IMR-90 (cell line): ENCODE results near the gene ZNF862. TPM values are rescaled to one million over a fixed set of nuclear protein-coding genes. Genes with fewer than 3 reads are reported as not detected.

Experiments used
- ATAC-seq: fragments of 200-7000 bp; cut with Tn5 transposase; 2 replicates; pipeline ENCODE4 v1.9.1; 2020; ENCODE audit warnings: low read depth, mild to moderate bottlenecking, moderate library complexity
- BruUV-seq: library from RNA; stranded (reverse); fragments of 400-500 nt; replicated peaks from 2 replicates; lab custom pipeline; 2021; lab: Mats Ljungman, UMichigan
- CTCF ChIA-PET: fragments of 300-600 bp; formaldehyde crosslinking; extraction: SDS; loops from one replicate; lab custom pipeline; 2021; ENCODE audit warnings: antibody characterized with exemption; lab: Yijun Ruan, JAX
- POLR2A ChIA-PET: fragments of 300-600 bp; sonication (Branson Sonifier 250); formaldehyde crosslinking; loops from one replicate; lab custom pipeline; 2022; ENCODE audit warnings: antibody characterized with exemption; ENCODE audit not compliant: unreplicated experiment; lab: Charles Lee
- DNase-seq: peaks from one replicate; pipeline ENCODE4 v3.0.0; 2013
- H2AFZ ChIP-seq: replicated peaks from 2 replicates; pipeline ENCODE3; 2013; ENCODE audit warnings: low read length, mild to moderate bottlenecking; ENCODE audit not compliant: poor library complexity
- H2AK5ac ChIP-seq: 2 replicates; pipeline ENCODE4 v1.6.1; 2013; ENCODE audit warnings: low read depth, low read length, inconsistent platforms
- H2AK9ac ChIP-seq: replicated peaks from 2 replicates; pipeline ENCODE3; 2013; ENCODE audit warnings: mild to moderate bottlenecking, low read depth, low read length, moderate library complexity; ENCODE audit not compliant: poor library complexity
- H2BK120ac ChIP-seq: 2 replicates; pipeline ENCODE4 v1.6.1; 2013; ENCODE audit warnings: low read depth, low read length, inconsistent platforms
- H2BK15ac ChIP-seq: 3 replicates; pipeline ENCODE4 v1.6.1; 2013; ENCODE audit warnings: low read depth, low read length, inconsistent platforms
- H2BK20ac ChIP-seq: 2 replicates; pipeline ENCODE4 v1.6.1; 2013; ENCODE audit warnings: low read depth, mild to moderate bottlenecking, inconsistent platforms, low read length, moderate library complexity
- H2BK5ac ChIP-seq: 2 replicates; pipeline ENCODE4 v1.6.1; 2013; ENCODE audit warnings: mild to moderate bottlenecking, low read depth, low read length, inconsistent platforms; ENCODE audit not compliant: poor library complexity, severe bottlenecking
- H3K14ac ChIP-seq: replicated peaks from 2 replicates; pipeline ENCODE4 v1.6.1; 2013; ENCODE audit warnings: low read depth, low read length, inconsistent platforms
- H3K18ac ChIP-seq: 2 replicates; pipeline ENCODE4 v1.6.1; 2013; ENCODE audit warnings: low read depth, low read length, control low read depth
- H3K23ac ChIP-seq: 2 replicates; pipeline ENCODE4 v1.6.1; 2013; ENCODE audit warnings: low read depth, low read length, inconsistent platforms
- H3K27ac ChIP-seq: 2 replicates; pipeline ENCODE4 v1.5.1; 2013; ENCODE audit warnings: mild to moderate bottlenecking, control low read depth, low read length; ENCODE audit not compliant: insufficient read depth
- H3K27me3 ChIP-seq: 2 replicates; pipeline ENCODE4 v1.6.1; 2013; ENCODE audit warnings: low read length; ENCODE audit not compliant: control insufficient read depth, insufficient read depth
- H3K36me3 ChIP-seq: 2 replicates; pipeline ENCODE4 v1.6.1; 2013; ENCODE audit warnings: low read length, mixed read lengths; ENCODE audit not compliant: control insufficient read depth, insufficient read depth
- H3K4ac ChIP-seq: 2 replicates; pipeline ENCODE4 v1.6.1; 2013; ENCODE audit warnings: low read depth, low read length, inconsistent platforms
- H3K4me1 ChIP-seq: 2 replicates; pipeline ENCODE4 v1.6.1; 2013; ENCODE audit warnings: low read length, mixed read lengths; ENCODE audit not compliant: control insufficient read depth, insufficient read depth
- H3K4me2 ChIP-seq: 2 replicates; pipeline ENCODE4 v1.6.1; 2013; ENCODE audit warnings: low read depth, mild to moderate bottlenecking, control low read depth, low read length, moderate library complexity
- H3K4me3 ChIP-seq: 2 replicates; pipeline ENCODE4 v1.5.1; 2013; ENCODE audit warnings: low read depth, mild to moderate bottlenecking, control low read depth, low read length, moderate library complexity; ENCODE audit not compliant: insufficient read depth
- H3K56ac ChIP-seq: 2 replicates; pipeline ENCODE4 v1.6.1; 2013; ENCODE audit warnings: low read length, inconsistent platforms; ENCODE audit not compliant: insufficient read depth; ENCODE audit errors: extremely low read depth
- H3K79me1 ChIP-seq, 2 experiments: 2 replicates each; pipeline ENCODE4 v1.6.1; 2013; ENCODE audit warnings: low read length in 2 of 2, inconsistent platforms in 1 of 2, low read depth in 1 of 2
- H3K9ac ChIP-seq: 2 replicates; pipeline ENCODE4 v1.6.1; 2013; ENCODE audit warnings: low read depth, low read length, control low read depth
- H3K9me1 ChIP-seq: 2 replicates; pipeline ENCODE4 v1.6.1; 2013; ENCODE audit warnings: low read length, inconsistent platforms; ENCODE audit not compliant: insufficient read depth
- H3K9me3 ChIP-seq: 2 replicates; pipeline ENCODE4 v1.6.1; 2013; ENCODE audit warnings: low read length; ENCODE audit not compliant: control insufficient read depth, insufficient read depth
- H4K20me1 ChIP-seq: 2 replicates; pipeline ENCODE4 v1.6.1; 2013; ENCODE audit warnings: low read length, inconsistent platforms; ENCODE audit not compliant: insufficient read depth
- H4K5ac ChIP-seq: 2 replicates; pipeline ENCODE4 v1.6.1; 2013; ENCODE audit warnings: mild to moderate bottlenecking, low read depth, low read length, control low read depth
- H4K8ac ChIP-seq, 2 experiments: 2 replicates each; pipeline ENCODE4 v1.6.1; 2013; ENCODE audit warnings: low read depth in 2 of 2, low read length in 2 of 2, control low read depth in 1 of 2, inconsistent platforms in 1 of 2
- H4K91ac ChIP-seq: 2 replicates; pipeline ENCODE4 v1.6.1; 2013; ENCODE audit warnings: low read depth, low read length, inconsistent platforms; ENCODE audit not compliant: insufficient read depth
- BHLHE40 ChIP-seq: fragments of 150-350 bp; IDR thresholded peaks from 2 replicates; pipeline ENCODE4 v1.6.1; 2016; ENCODE audit warnings: mild to moderate bottlenecking, low read depth, low read length
- CHD1 ChIP-seq: IDR thresholded peaks from 2 replicates; pipeline ENCODE4 v1.6.1; 2012; ENCODE audit warnings: low read depth, low read length, improper control_type of control experiment
- MAFK ChIP-seq: IDR thresholded peaks from 2 replicates; pipeline ENCODE4 v1.6.1; 2012; ENCODE audit warnings: low read depth, low read length, improper control_type of control experiment
- NFE2L2 ChIP-seq: fragments of 150-350 bp; IDR thresholded peaks from 2 replicates; pipeline ENCODE4 v1.6.1; 2016; ENCODE audit warnings: low read depth, mild to moderate bottlenecking, low read length
- RFX5 ChIP-seq: IDR thresholded peaks from 2 replicates; pipeline ENCODE4 v1.8.0; 2012; ENCODE audit warnings: low read depth, mild to moderate bottlenecking, low read length, moderate library complexity
- USF2 ChIP-seq: fragments of 150-350 bp; IDR thresholded peaks from 2 replicates; pipeline ENCODE4 v1.6.1; 2017; ENCODE audit warnings: mild to moderate bottlenecking, antibody characterized with exemption, low read length, low read depth
- WGBS, 2 experiments: methylation state at CpG; one replicate each; pipeline versions ENCODE4 v1.1.5 to v1.1.7; 2013; ENCODE audit warnings: missing lambda C conversion rate in 2 of 2; ENCODE audit not compliant: insufficient read length in 1 of 2; ENCODE audit errors: extremely low coverage in 2 of 2; 5-methylcytosine and 5-hydroxymethylcytosine counted together
- dilution Hi-C: fragments of 300-500 bp; cut with HindIII; formaldehyde crosslinking; loops from one replicate; pipeline ENCODE4 v1.14.3; 2018; ENCODE audit warnings: low sequenced_read_pairs; ENCODE audit not compliant: unreplicated experiment
- in situ Hi-C: fragments of 300-500 bp; cut with MboI; formaldehyde crosslinking; loops from 3 replicates; pipeline ENCODE4 v1.14.3; 2019; ENCODE audit warnings: low sequenced_read_pairs, inconsistent platforms, mixed read lengths
- intact Hi-C: fragments of 100-400 bp; cut with micrococcal nuclease; formaldehyde crosslinking; loops from 2 replicates; pipeline ENCODE4 v1.10.0; 2022
- polyA plus RNA-seq, 3 experiments: library from polyadenylated mRNA; depleted of rRNA; stranded (reverse); fragments of >200 nt; gene quantifications; 2 replicates each; pipeline ENCODE4 v1.2.3, GENCODE V29; 2012; ENCODE audit warnings: low replicate concordance in 1 of 3
- total RNA-seq: library from RNA; depleted of rRNA; stranded (reverse); fragments of >200 nt; gene quantifications from 2 replicates; pipeline ENCODE4 v1.2.3, GENCODE V29; 2012

ZNF862 gene
- total and polyA plus RNA-seq, 2 of the 4 experiments (the other 2 are of a cell fraction) = 5.9 to 10.8 TPM

DNA sequence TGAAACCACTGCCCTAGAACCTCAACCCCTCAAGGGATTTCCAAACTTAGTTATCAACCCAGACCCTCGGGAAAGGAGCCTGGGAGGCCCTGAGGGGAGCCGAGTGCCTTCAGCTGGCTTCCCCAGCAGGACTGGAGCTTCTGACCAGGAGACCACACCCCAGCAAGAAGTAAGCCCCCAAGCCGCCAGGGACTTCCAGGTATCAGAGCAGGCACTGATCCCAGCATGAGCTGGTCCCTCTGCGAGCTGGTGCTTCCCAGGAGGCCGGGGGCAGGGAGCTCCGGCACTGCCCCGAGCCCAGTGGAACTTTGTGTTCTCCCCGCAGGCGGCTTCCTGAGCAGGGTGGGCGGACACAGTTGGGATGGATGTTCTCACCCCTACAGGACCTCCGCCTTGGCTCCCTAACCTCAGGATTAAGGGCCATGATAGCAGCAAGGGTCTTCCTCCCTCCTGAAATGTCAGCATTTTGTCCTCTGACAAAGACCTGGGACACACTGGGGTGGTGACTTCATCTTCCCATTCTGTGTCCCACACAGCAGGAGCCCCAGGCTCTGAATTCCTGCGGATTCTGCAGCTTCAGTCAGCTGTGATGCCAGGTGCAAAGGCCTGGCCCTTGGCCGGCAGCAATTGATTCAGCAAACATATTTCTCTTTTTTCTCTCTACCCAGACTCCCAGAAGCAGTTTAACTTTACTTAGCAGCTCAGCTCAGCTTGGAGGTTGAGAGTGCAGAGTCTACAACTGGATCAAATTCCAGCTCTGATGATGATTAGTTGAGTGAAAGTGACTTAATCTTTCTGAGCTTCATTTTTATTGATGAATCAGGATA, 47.2 kb downstream of the ZNF862 start:
- intact Hi-C loops (no loop called here), dilution Hi-C loops (no loop called here), in situ Hi-C loops (no loop called here)
- H4K91ac ChIP-seq = no peak overlapping the region
- no peaks in the 10 kb centered on the region for H3K27me3 ChIP-seq
- H3K4me2 ChIP-seq = no peak overlapping the region
- no peaks in the 10 kb centered on the region for H3K9me1 ChIP-seq
- H3K27ac ChIP-seq = no peak overlapping the region
- ATAC-seq (no peak), DNase-seq (no peak)
- H2AK9ac ChIP-seq = no peak overlapping the region
- peaks cover 3% of the 10 kb centered on the region; the same call in 1 of the 2 replicates for H3K4me1 ChIP-seq
- H3K36me3 ChIP-seq = no peaks in the 10 kb centered on the region
- POLR2A ChIA-PET = interaction anchor here (0.5 kb wide), 1 partner anchor 13 kb away, joined by 3 read pairs; no protein-coding TSS in a partner anchor
- H4K8ac ChIP-seq = no peak overlapping the region
- H3K23ac ChIP-seq = no peak overlapping the region
- no peak overlapping the region for H2AFZ ChIP-seq
- TF ChIP-seq CHD1 (no peak), MAFK (no peak), RFX5 (no peak), NFE2L2 (no peak), BHLHE40 (no peak), USF2 (no peak)
- H4K5ac ChIP-seq = no peak overlapping the region
- H3K14ac ChIP-seq = no peak overlapping the region
- no peak overlapping the region for H3K4me3 ChIP-seq
- H3K79me1 ChIP-seq = no peaks in the 10 kb centered on the region
- no peaks in the 10 kb centered on the region for H3K9me3 ChIP-seq
- H2BK120ac ChIP-seq = no peak overlapping the region
- H2BK5ac ChIP-seq = no peak overlapping the region
- no peak overlapping the region for H3K9ac ChIP-seq
- H2BK20ac ChIP-seq = no peak overlapping the region
- BruUV-seq = no TSS peak
- H3K4ac ChIP-seq = no peak overlapping the region
- H3K56ac ChIP-seq = no peak overlapping the region
- WGBS, 2 experiments = 100% methylated on average over 1 of the region's 13 CpGs; no CpG with 5 or more reads in 1 of the 2 experiments
- no peak overlapping the region for H2AK5ac ChIP-seq
- no peak overlapping the region for H2BK15ac ChIP-seq
- no peaks in the 10 kb centered on the region for H4K20me1 ChIP-seq
- CTCF ChIA-PET = no interaction called here
- H3K18ac ChIP-seq = no peak overlapping the region
